Fibroblast of pulmonary artery (primary cell): ENCODE measurements around the gene FBXO48.
A peak's percentile ranks its signal among the peaks of the same experiment; 100 is the strongest.

ENCODE experiments used
- DNase-seq: peaks from one replicate; pipeline ENCODE4 v3.0.0-alpha.2; 2010; ENCODE audit warnings: low read depth
- H3K4me3 ChIP-seq: replicated peaks from 2 replicates; pipeline ENCODE4 v1.5.1; 2011; ENCODE audit warnings: low read depth, mild to moderate bottlenecking, control low read depth, low read length, moderate library complexity
- CTCF ChIP-seq: IDR thresholded peaks from 2 replicates; pipeline ENCODE4 v1.5.1; 2011; ENCODE audit warnings: mild to moderate bottlenecking, control low read depth, low read length, inconsistent platforms; ENCODE audit errors: missing control alignments

The FBXO48 gene

GRCh38 chr2:68465081-68465916, 1.8 kb downstream of the FBXO48 start:
- DNase-seq: no peak
- no peak for TF ChIP-seq CTCF
- no peak overlapping the region for H3K4me3 ChIP-seq

GRCh38 chr2:68464651-68465050, 2.4 kb downstream of the FBXO48 start:
- no peak for DNase-seq
- H3K4me3 ChIP-seq: no peak overlapping the region

GRCh38 chr2:68463287-68463877, 3.7 kb downstream of the FBXO48 start:
- H3K4me3 ChIP-seq: no peak overlapping the region
- DNase-seq: peak; percentile 81
- TF ChIP-seq CTCF: peak; percentile 79

More at GRCh38 chr2:68464651-68465050, 2.4 kb downstream of the FBXO48 start:
- TF ChIP-seq CTCF: no peak

- DNase-seq: peak; percentile 50
- no peak for TF ChIP-seq CTCF
- H3K4me3 ChIP-seq: no peak overlapping the region
These were observed 8.1 kb downstream of the FBXO48 start for GRCh38 chr2:68458981-68459380.

GRCh38 chr2:68456198-68456597, 10.9 kb downstream of the FBXO48 start:
- no peak overlapping the region for H3K4me3 ChIP-seq
- no peak for TF ChIP-seq CTCF
- DNase-seq: no peak

GRCh38 chr2:68454719-68455118, 12.4 kb downstream of the FBXO48 start:
- no peak overlapping the region for H3K4me3 ChIP-seq
- DNase-seq: no peak
- TF ChIP-seq CTCF: no peak
